K562 (cell line): ENCODE data around the gene SYCP2. TPM values are rescaled to one million over a fixed set of nuclear protein-coding genes. Genes with fewer than 3 reads are reported as not detected.

Experiments
- CCNT2 ChIP-seq: IDR thresholded peaks from 2 replicates; pipeline ENCODE4 v1.6.1; 2011; ENCODE audit warnings: borderline replicate concordance, low read depth, mild to moderate bottlenecking, moderate library complexity, mixed read lengths, low read length; ENCODE audit not compliant: insufficient read length; ENCODE audit errors: extremely low read depth
- CTBP1 ChIP-seq: fragments of 450-650 bp; IDR thresholded peaks from 2 replicates; pipeline ENCODE4 v1.6.1; 2016; ENCODE audit warnings: borderline replicate concordance
- DNMT1 ChIP-seq: fragments of 450-650 bp; IDR thresholded peaks from 2 replicates; pipeline ENCODE4 v1.6.1; 2016; ENCODE audit warnings: antibody characterized with exemption, mild to moderate bottlenecking
- GABPB1 ChIP-seq: sonication (generic); formaldehyde crosslinking; IDR thresholded peaks from 2 replicates; pipeline ENCODE4 v1.8.0; 2022; ENCODE audit warnings: mild to moderate bottlenecking, missing genetic modification reagents
- NFE2L1 ChIP-seq: fragments of 450-650 bp; IDR thresholded peaks from 2 replicates; pipeline ENCODE4 v1.6.1; 2016; ENCODE audit warnings: missing genetic modification characterization, low read depth, mild to moderate bottlenecking, missing compliant biosample characterization, moderate library complexity, borderline replicate concordance
- NFYB ChIP-seq: IDR thresholded peaks from 2 replicates; pipeline ENCODE4 v1.6.1; 2011; ENCODE audit warnings: mild to moderate bottlenecking, moderate library complexity; ENCODE audit not compliant: insufficient read length; ENCODE audit errors: extremely low read depth
- NKRF ChIP-seq: fragments of 450-650 bp; IDR thresholded peaks from 2 replicates; pipeline ENCODE4 v1.6.1; 2016; ENCODE audit warnings: borderline replicate concordance
- NR1H2 ChIP-seq: sonication (generic); formaldehyde crosslinking; IDR thresholded peaks from 2 replicates; pipeline ENCODE4 v1.4.0; 2020; ENCODE audit warnings: mild to moderate bottlenecking, missing genetic modification reagents
- NR2C2 ChIP-seq, 2 experiments: fragments of 200-800 bp in 1 of 2; sonication (Bioruptor generic) in 1 of 2; sonication (generic) in 1 of 2; formaldehyde crosslinking in 1 of 2; IDR thresholded peaks; 2 replicates each; pipeline versions ENCODE4 v1.6.1 to v1.8.0; 2016 to 2022; ENCODE audit warnings: mild to moderate bottlenecking in 1 of 2, missing compliant biosample characterization in 1 of 2, missing genetic modification characterization in 1 of 2, missing genetic modification reagents in 1 of 2
- NR4A1 ChIP-seq, 2 experiments: fragments of 250-450 bp in 1 of 2; fragments of 450-650 bp in 1 of 2; sonication (Bioruptor Pico) in 1 of 2; IDR thresholded peaks; 2 replicates each; pipeline versions ENCODE4 v1.4.0 to v1.6.1; 2016 to 2020; ENCODE audit warnings: mild to moderate bottlenecking in 2 of 2, missing compliant biosample characterization in 1 of 2, missing genetic modification characterization in 1 of 2, moderate library complexity in 1 of 2
- PHF21A ChIP-seq: fragments of 450-650 bp; IDR thresholded peaks from 2 replicates; pipeline ENCODE4 v1.6.1; 2017; ENCODE audit warnings: low read depth, borderline replicate concordance
- POLR2H ChIP-seq: IDR thresholded peaks from 2 replicates; pipeline ENCODE4 v1.6.1; 2016; ENCODE audit warnings: missing genetic modification characterization, low read depth, mild to moderate bottlenecking, control low read depth, missing compliant biosample characterization, moderate library complexity
- RBFOX2 ChIP-seq: fragments of 200-400 bp; formaldehyde crosslinking; IDR thresholded peaks from 2 replicates; pipeline ENCODE4 v1.6.1; 2017; ENCODE audit warnings: low read depth, mild to moderate bottlenecking, low read length, moderate library complexity
- SMAD4 ChIP-seq: fragments of 250-450 bp; sonication (Bioruptor Pico); conservative IDR thresholded peaks from 2 replicates; pipeline ENCODE4 v1.8.0; 2021; ENCODE audit warnings: inconsistent platforms, mild to moderate bottlenecking, moderate library complexity
- SRSF3 ChIP-seq: fragments of 200-400 bp; formaldehyde crosslinking; IDR thresholded peaks from 2 replicates; pipeline ENCODE4 v1.6.1; 2016; ENCODE audit warnings: mild to moderate bottlenecking, low read length, moderate library complexity; ENCODE audit not compliant: insufficient read depth
- TRIM24 ChIP-seq, 2 experiments: fragments of 450-650 bp; IDR thresholded peaks; 2 replicates each; pipeline ENCODE4 v1.6.1; 2016
- USF1 ChIP-seq: sonication (generic); formaldehyde crosslinking; IDR thresholded peaks from 2 replicates; pipeline ENCODE4 v1.9.0; 2022; ENCODE audit warnings: mild to moderate bottlenecking, missing genetic modification reagents
- ZC3H4 ChIP-seq: sonication (generic); formaldehyde crosslinking; IDR thresholded peaks from 2 replicates; pipeline ENCODE4 v1.9.0; 2021; ENCODE audit warnings: missing genetic modification reagents, borderline replicate concordance
- ZNF449 ChIP-seq: fragments of 250-450 bp; sonication (Bioruptor Pico); IDR thresholded peaks from 2 replicates; pipeline ENCODE4 v1.8.0; 2022; ENCODE audit warnings: moderate library complexity, mild to moderate bottlenecking, inconsistent platforms
- polyA plus RNA-seq, 8 experiments: library from polyadenylated mRNA; depleted of rRNA in 4 of 8; stranded (reverse) in 5 of 8; unstranded in 3 of 8; fragments of >200 nt; fragmentation: Nextera tagmentation in 2 of 8; fragmentation: Illumina TruSeq in 1 of 8; extraction: Ambion mirVana in 2 of 8; extraction: Trizol in 1 of 8; gene quantifications; 2 replicates each; pipeline versions ENCODE4 v1.2.1 to v1.2.3, GENCODE V29; 2011 to 2014; ENCODE audit warnings: inconsistent platforms in 1 of 8, missing spikeins in 1 of 8
- total RNA-seq, 7 experiments: library from RNA; depleted of rRNA in 6 of 7; stranded (reverse); fragments of >200 nt in 6 of 7; fragmentation: Illumina TruSeq in 2 of 7; extraction: Trizol in 2 of 7; gene quantifications; 2 replicates each; pipeline versions ENCODE4 v1.2.1 to v1.2.3, GENCODE V29; 2011 to 2021; ENCODE audit warnings: low replicate concordance in 1 of 7

Gene SYCP2
- total and polyA plus RNA-seq, 9 of the 15 experiments (the other 6 are each of a cell fraction or from before 2014, with no cell fraction given): 0.24 to 1.6 (median 0.67) TPM

- TF ChIP-seq ZC3H4 (CRISPR knock-in tag) (no peak), CTBP1 (peak; percentile 85), CCNT2 (peak; percentile 81), RBFOX2 (peak; percentile 95), NR4A1 (CRISPR knock-in tag; IDR thresholded peaks at IDR 0.05) (no peak), NR4A1 (tag; IDR thresholded peaks at IDR 0.05) (peak; percentile 82), GABPB1 (CRISPR knock-in tag) (0 out of 2 replicates have a peak, but pooled peaks have one; percentile 46), ZNF449 (CRISPR knock-in tag) (no peak), SMAD4 (CRISPR knock-in tag) (peak; percentile 62; the same call in 1 of the 2 replicates), NFE2L1 (tag) (no peak), NR1H2 (CRISPR knock-in tag) (no peak), NKRF (no peak), SRSF3 (no peak), NFYB (no peak), DNMT1 (no peak), POLR2H (tag) (peak; percentile 71), TRIM24 (IDR thresholded peaks at IDR 0.05) (peak in 1 of 2 experiments; percentile 39; a peak in 1 of 4 replicates), PHF21A (no peak), USF1 (peak; percentile 88), NR2C2 (CRISPR knock-in tag; IDR thresholded peaks at IDR 0.05) (no peak), NR2C2 (tag; IDR thresholded peaks at IDR 0.05) (peak; percentile 51; the same call in 1 of the 2 replicates)
Measured at GRCh38 chr20:59940129-59940955, 6.9 kb upstream of the SYCP2 start, which contains the start of the genes FAM217B and PPP1R3D (continued).
